Measurements from ENCODE around the gene RRP1B. TPM values are rescaled to one million over a fixed set of nuclear protein-coding genes. Genes with fewer than 3 reads are reported as not detected.

Gene RRP1B
- total and polyA plus RNA-seq, 8 donors = 4.0 to 23.6 (median 10.3) TPM

- Histone ChIP-seq H3K27me3 (no peaks in the 10 kb centered on the region), H3K36me3 (no peaks in the 10 kb centered on the region), H3K4me1 (no peaks in the 10 kb centered on the region), H3K27ac (no peak overlapping the region), H3K9me3 (no peaks in the 10 kb centered on the region), H3K4me3 (no peak overlapping the region)
- TF ChIP-seq CTCF (IDR thresholded peaks at IDR 0.05) = no peak
- TF ChIP-seq POLR2A (IDR thresholded peaks at IDR 0.05) = no peak
- no peak for TF ChIP-seq EP300 (IDR thresholded peaks at IDR 0.05)
- TF ChIP-seq POLR2AphosphoS5 (IDR thresholded peaks at IDR 0.05) = no peak
- no peak for DNase-seq
- intact Hi-C loops (cut with DNase I; ENCODE audit: low total_unique reads) = no loop called here
- WGBS, 5 donors = 83 to 93% (median 92%) methylated on average over 3 of the region's 3 CpGs
Observed at GRCh38 chr21:43637530-43638158, 21.7 kb upstream of the RRP1B start.

- intact Hi-C loops (cut with DNase I; ENCODE audit: low total_unique reads) = no loop called here
Observed at GRCh38 chr21:43639470-43640353, 19.6 kb upstream of the RRP1B start.

GRCh38 chr21:43640400-43640799, 19.0 kb upstream of the RRP1B start:
- WGBS, 5 donors = 32 to 52% (median 38%) methylated on average over 3 of the region's 3 CpGs
- TF ChIP-seq POLR2A (IDR thresholded peaks at IDR 0.05) = no peak
- TF ChIP-seq CTCF (IDR thresholded peaks at IDR 0.05) = peak in 1 of 7 experiments; percentile 12
- TF ChIP-seq EP300 (IDR thresholded peaks at IDR 0.05) = no peak
- no peak for TF ChIP-seq POLR2AphosphoS5 (IDR thresholded peaks at IDR 0.05)
- DNase-seq = peak in 1 of 2 donors; percentile 51

More at GRCh38 chr21:43639470-43640353, 19.6 kb upstream of the RRP1B start:
- TF ChIP-seq POLR2AphosphoS5 (IDR thresholded peaks at IDR 0.05) = no peak
- TF ChIP-seq EP300 (IDR thresholded peaks at IDR 0.05) = no peak
- TF ChIP-seq CTCF (IDR thresholded peaks at IDR 0.05) = no peak
- TF ChIP-seq POLR2A (IDR thresholded peaks at IDR 0.05) = no peak
- Histone ChIP-seq H3K4me3 (no peak overlapping the region), H3K4me1 (no peaks in the 10 kb centered on the region), H3K27me3 (no peaks in the 10 kb centered on the region), H3K9me3 (no peaks in the 10 kb centered on the region), H3K27ac (peak overlapping the region; percentile 5 to 71 (median 67)), H3K36me3 (no peaks in the 10 kb centered on the region)
- DNase-seq = no peak
- WGBS, 5 donors = 58 to 68% (median 61%) methylated on average over 7 of the region's 7 CpGs

GRCh38 chr21:43643193-43643592, 16.2 kb upstream of the RRP1B start:
- no peaks in the 10 kb centered on the region for H3K36me3 ChIP-seq
- WGBS, 5 donors = 88 to 98% (median 96%) methylated on average over 4 of the region's 4 CpGs
- H3K9me3 ChIP-seq = no peaks in the 10 kb centered on the region
- intact Hi-C loops (cut with DNase I; ENCODE audit: low total_unique reads) = no loop called here
- no peak overlapping the region for H3K4me3 ChIP-seq
- TF ChIP-seq CTCF (IDR thresholded peaks at IDR 0.05) (no peak), POLR2AphosphoS5 (IDR thresholded peaks at IDR 0.05) (no peak), POLR2A (IDR thresholded peaks at IDR 0.05) (no peak), EP300 (IDR thresholded peaks at IDR 0.05) (no peak)
- no peak for DNase-seq
- H3K4me1 ChIP-seq = peaks cover 0 to 20% (median 10%) of the 10 kb centered on the region in 4 donors
- no peaks in the 10 kb centered on the region for H3K27me3 ChIP-seq
- H3K27ac ChIP-seq = no peak overlapping the region

More at GRCh38 chr21:43640400-43640799, 19.0 kb upstream of the RRP1B start:
- intact Hi-C loops (cut with DNase I; ENCODE audit: low total_unique reads) = no loop called here
- H3K36me3 ChIP-seq = no peaks in the 10 kb centered on the region
- H3K27ac ChIP-seq = peak overlapping the region; percentile 5 to 71 (median 67)
- no peaks in the 10 kb centered on the region for H3K27me3 ChIP-seq
- no peaks in the 10 kb centered on the region for H3K9me3 ChIP-seq
- peaks cover 0 to 5% (median 3%) of the 10 kb centered on the region in 4 donors for H3K4me1 ChIP-seq
- no peak overlapping the region for H3K4me3 ChIP-seq

All from stomach (tissue), 9 donors.